HepG2 (cell line): ENCODE data around the gene ERCC4. TPM values are rescaled to one million over a fixed set of nuclear protein-coding genes. Genes with fewer than 3 reads are reported as not detected.
A peak's percentile ranks its signal among the peaks of the same experiment; 100 is the strongest.

ENCODE experiments used
- ATAC-seq: fragments of 200-7000 bp; cut with Tn5 transposase; 3 replicates; pipeline ENCODE4 v1.9.1; 2020; ENCODE audit warnings: mild to moderate bottlenecking, moderate library complexity
- BruUV-seq: library from RNA; stranded (reverse); fragments of 400-500 nt; replicated peaks from 2 replicates; lab custom pipeline; 2021; lab: Mats Ljungman, UMichigan
- CTCF ChIA-PET: fragments of 300-600 bp; formaldehyde crosslinking; extraction: SDS; loops from one replicate; lab custom pipeline; 2021; ENCODE audit warnings: low total read pairs, inconsistent platforms, low intra/inter-chr PET ratio; lab: Yijun Ruan, JAX
- POLR2A ChIA-PET: fragments of 350-600 bp; sonication (Branson Sonifier 250); formaldehyde crosslinking; loops from one replicate; lab custom pipeline; 2020; ENCODE audit warnings: antibody characterized with exemption, inconsistent platforms; lab: Yijun Ruan, JAX
- DNase-seq: peaks from one replicate; pipeline ENCODE4 v3.0.0-alpha.2; 2015; ENCODE audit warnings: low spot score
- FAIRE-seq: peaks from 3 replicates; lab custom pipeline; 2011; peaks lifted over from hg19 to GRCh38; lab: Jason Lieb, UNC
- H2AFZ ChIP-seq: one replicate; pipeline ENCODE4 v1.6.1; 2011; ENCODE audit warnings: low read length, inconsistent platforms
- H3K27ac ChIP-seq: fragments of 300-600 bp; 3 replicates; pipeline ENCODE4 v1.8.0; 2011; ENCODE audit warnings: mixed run types, mild to moderate bottlenecking, mixed read lengths, low read length, inconsistent platforms; ENCODE audit not compliant: insufficient read depth; ENCODE audit errors: extremely low read length
- H3K27me3 ChIP-seq, 2 experiments: fragments of 200-600 bp in 1 of 2; 2 replicates in 1 of 2; 3 replicates in 1 of 2; pipeline versions ENCODE4 v1.6.0 to v1.8.0; 2011; ENCODE audit warnings: low read length in 2 of 2, mild to moderate bottlenecking in 2 of 2, moderate library complexity in 2 of 2, inconsistent platforms in 1 of 2; ENCODE audit not compliant: insufficient read depth in 2 of 2, control insufficient read depth in 1 of 2
- H3K36me3 ChIP-seq, 2 experiments: fragments of 200-600 bp in 1 of 2; replicated peaks in 1 of 2; 2 replicates in 1 of 2; 3 replicates in 1 of 2; pipeline versions ENCODE4 v1.5.1 to v1.8.0; 2011; ENCODE audit warnings: low read length in 2 of 2, inconsistent platforms in 1 of 2; ENCODE audit not compliant: insufficient read depth in 2 of 2, control insufficient read depth in 1 of 2
- H3K4me1 ChIP-seq: 2 replicates; pipeline ENCODE4 v1.5.1; 2012; ENCODE audit warnings: low read length, inconsistent platforms; ENCODE audit not compliant: insufficient read depth
- H3K4me2 ChIP-seq: 2 replicates; pipeline ENCODE4 v1.6.0; 2011; ENCODE audit warnings: low read depth, low read length, inconsistent platforms
- H3K4me3 ChIP-seq, 3 experiments: fragments of 200-600 bp in 1 of 3; sonication (generic), shearing (Covaris generic) in 1 of 3; replicated peaks in 1 of 3; 2 replicates each; pipeline ENCODE4 v1.5.1; 2011 to 2016; ENCODE audit warnings: low read length in 3 of 3, inconsistent platforms in 2 of 3, low read depth in 2 of 3, mild to moderate bottlenecking in 2 of 3, control low read depth in 1 of 3, mixed read lengths in 1 of 3; ENCODE audit not compliant: insufficient read depth in 1 of 3
- H3K79me2 ChIP-seq: one replicate; pipeline ENCODE4 v1.6.1; 2011; ENCODE audit warnings: low read length, inconsistent platforms; ENCODE audit not compliant: insufficient read depth
- H3K9ac ChIP-seq: 2 replicates; pipeline ENCODE4 v1.6.0; 2011; ENCODE audit warnings: mild to moderate bottlenecking, low read depth, low read length, inconsistent platforms; ENCODE audit not compliant: insufficient read depth
- H3K9me3 ChIP-seq: 2 replicates; pipeline ENCODE4 v1.5.1; 2012; ENCODE audit warnings: mild to moderate bottlenecking, low read length
- H4K20me1 ChIP-seq: 2 replicates; pipeline ENCODE4 v1.6.0; 2011; ENCODE audit warnings: inconsistent platforms, mild to moderate bottlenecking, low read length, moderate library complexity; ENCODE audit not compliant: insufficient read depth
- ATF6 ChIP-seq: sonication (generic); formaldehyde crosslinking; conservative IDR thresholded peaks from 2 replicates; pipeline ENCODE4 v1.4.0; 2020; ENCODE audit warnings: missing genetic modification reagents
- CREB1 ChIP-seq, 2 experiments: fragments of 450-650 bp in 1 of 2; IDR thresholded peaks; 2 replicates each; pipeline ENCODE4 v1.6.1; 2016 to 2017; ENCODE audit warnings: control low read depth in 1 of 2, mild to moderate bottlenecking in 1 of 2, missing compliant biosample characterization in 1 of 2, missing genetic modification characterization in 1 of 2
- DRAP1 ChIP-seq: IDR thresholded peaks from 2 replicates; pipeline ENCODE4 v1.6.1; 2016; ENCODE audit warnings: missing genetic modification reagents, missing compliant biosample characterization
- EP300 ChIP-seq, 3 experiments: sonication (generic) in 1 of 3; formaldehyde crosslinking in 1 of 3; IDR thresholded peaks; 2 replicates each; pipeline versions ENCODE4 v1.5.1 to v1.6.1; 2011 to 2020; ENCODE audit warnings: low read depth in 2 of 3, low read length in 2 of 3, borderline replicate concordance in 1 of 3, improper control_type of control experiment in 1 of 3, mild to moderate bottlenecking in 1 of 3, missing genetic modification reagents in 1 of 3, moderate library complexity in 1 of 3
- HDAC1 ChIP-seq: sonication (generic); formaldehyde crosslinking; IDR thresholded peaks from 2 replicates; pipeline ENCODE4 v1.5.1; 2020; ENCODE audit warnings: mild to moderate bottlenecking, missing genetic modification reagents
- HDAC2 ChIP-seq: sonication (generic); formaldehyde crosslinking; IDR thresholded peaks from 2 replicates; pipeline ENCODE4 v1.4.0; 2020; ENCODE audit warnings: missing genetic modification reagents
- MNT ChIP-seq: fragments of 450-650 bp; IDR thresholded peaks from 2 replicates; pipeline ENCODE4 v1.6.1; 2016
- PHF21A ChIP-seq: sonication (generic); formaldehyde crosslinking; IDR thresholded peaks from 2 replicates; pipeline ENCODE4 v1.5.0; 2020; ENCODE audit warnings: mild to moderate bottlenecking, missing genetic modification reagents
- SNAPC5 ChIP-seq: sonication (generic); formaldehyde crosslinking; IDR thresholded peaks from 2 replicates; pipeline ENCODE4 v1.8.1; 2023; ENCODE audit warnings: mild to moderate bottlenecking, missing genetic modification reagents, borderline replicate concordance
- TBX3 ChIP-seq: fragments of 450-650 bp; IDR thresholded peaks from 2 replicates; pipeline ENCODE4 v1.6.1; 2017; ENCODE audit warnings: antibody characterized with exemption, mild to moderate bottlenecking, inconsistent platforms, borderline replicate concordance
- ZNF33A ChIP-seq: sonication (generic); formaldehyde crosslinking; IDR thresholded peaks from 2 replicates; pipeline ENCODE4 v1.5.1; 2020; ENCODE audit warnings: missing genetic modification reagents, mild to moderate bottlenecking, moderate library complexity, borderline replicate concordance
- ZNF414 ChIP-seq: sonication (generic); formaldehyde crosslinking; IDR thresholded peaks from 2 replicates; pipeline ENCODE4 v1.5.0; 2020; ENCODE audit warnings: missing genetic modification reagents
- ZNF503 ChIP-seq: sonication (generic); formaldehyde crosslinking; IDR thresholded peaks from 2 replicates; pipeline ENCODE4 v1.4.0; 2020; ENCODE audit warnings: missing genetic modification reagents
- ZNF557 ChIP-seq: sonication (generic); formaldehyde crosslinking; IDR thresholded peaks from 2 replicates; pipeline ENCODE4 v1.4.0; 2020; ENCODE audit warnings: missing genetic modification reagents
- ZNF670 ChIP-seq: sonication (generic); formaldehyde crosslinking; IDR thresholded peaks from 2 replicates; pipeline ENCODE4 v1.8.0; 2022; ENCODE audit warnings: mild to moderate bottlenecking, missing genetic modification reagents, borderline replicate concordance
- ZNF841 ChIP-seq: sonication (generic); formaldehyde crosslinking; IDR thresholded peaks from 2 replicates; pipeline ENCODE4 v1.8.1; 2023; ENCODE audit warnings: missing genetic modification reagents, borderline replicate concordance
- WGBS: methylation state at CpG from one replicate; pipeline ENCODE4 v1.1.6; 2017; ENCODE audit warnings: low lambda C conversion rate; 5-methylcytosine and 5-hydroxymethylcytosine counted together
- in situ Hi-C: cut with HindIII; loops from 2 replicates; pipeline ENCODE4 v1.10.0; 2017; ENCODE audit warnings: low pct_unique_long_range_greater_than_20kb; ENCODE audit not compliant: extremely low pct_ligation_motif_present
- intact Hi-C: fragments of 100-400 bp; cut with micrococcal nuclease; formaldehyde crosslinking; loops from one replicate; pipeline ENCODE4 v1.10.0; 2022; ENCODE audit not compliant: unreplicated experiment
- polyA plus RNA-seq, 8 experiments: library from polyadenylated mRNA; depleted of rRNA in 3 of 8; stranded (reverse) in 7 of 8; unstranded in 1 of 8; fragments of >200 nt; fragmentation: Illumina TruSeq in 4 of 8; extraction: Trizol in 4 of 8; gene quantifications; 2 replicates each; pipeline versions ENCODE4 v1.2.1 to v1.2.3, GENCODE V29; 2011 to 2016; ENCODE audit warnings: low read depth in 4 of 8, missing spikeins in 1 of 8, mixed read lengths in 1 of 8; ENCODE audit not compliant: insufficient read depth in 1 of 8
- total RNA-seq, 5 experiments: library from RNA; depleted of rRNA; stranded (reverse); fragments of >200 nt; fragmentation: Illumina TruSeq; extraction: Trizol; gene quantifications; 2 replicates each; pipeline ENCODE4 v1.2.3, GENCODE V29; 2016; ENCODE audit warnings: low read depth in 1 of 5

ERCC4 gene
- total and polyA plus RNA-seq, 2 of the 13 experiments (the other 11 are each of a cell fraction or from before 2014, with no cell fraction given) = 5.4 to 15.2 TPM

GRCh38 chr16:13956635-13957196 lies 36.8 kb downstream of the ERCC4 start:
- 38% methylated on average over 14 of the region's 14 CpGs for WGBS
- H3K27me3 ChIP-seq = no peaks in the 10 kb centered on the region; a peak in 1 of 5 replicates
- peaks cover 45% of the 10 kb centered on the region for H3K4me1 ChIP-seq
- H3K79me2 ChIP-seq = no peaks in the 10 kb centered on the region
- ATAC-seq (no peak), FAIRE-seq (no peak), DNase-seq (no peak)
- in situ Hi-C loops = no loop called here
- no peak overlapping the region for H3K27ac ChIP-seq
- H4K20me1 ChIP-seq = no peaks in the 10 kb centered on the region
- peak overlapping the region; percentile 95 for H3K4me2 ChIP-seq
- BruUV-seq = no TSS peak
- H3K9me3 ChIP-seq = no peaks in the 10 kb centered on the region
- H3K4me3 ChIP-seq = peak overlapping the region; percentile 36 to 67 (median 38)
- H2AFZ ChIP-seq = peak overlapping the region; percentile 87
- intact Hi-C loops = no loop called here
- peak overlapping the region; percentile 33 for H3K9ac ChIP-seq
- ChIA-PET CTCF (no interaction called here), POLR2A (interaction anchor here (1.0 kb wide), 1 partner anchor 60 kb away, joined by 4 read pairs; no protein-coding TSS in a partner anchor)
- no peaks in the 10 kb centered on the region for H3K36me3 ChIP-seq
- TF ChIP-seq HDAC2 (CRISPR knock-in tag) (no peak), DRAP1 (CRISPR knock-in tag) (no peak), TBX3 (no peak), ZNF670 (0 out of 2 replicates have a peak, but pooled peaks have one; percentile 43), EP300 (IDR thresholded peaks at IDR 0.05; ENCODE audit: low read depth in 2 of 2, low read length in 2 of 2) (no peak), EP300 (CRISPR knock-in tag; IDR thresholded peaks at IDR 0.05; ENCODE audit: borderline replicate concordance) (no peak), ZNF557 (CRISPR knock-in tag) (no peak), PHF21A (no peak), ZNF841 (no peak), HDAC1 (CRISPR knock-in tag) (peak; percentile 22; the same call in 1 of the 2 replicates), ZNF414 (CRISPR knock-in tag) (no peak), ATF6 (CRISPR knock-in tag) (no peak), SNAPC5 (CRISPR knock-in tag) (0 out of 2 replicates have a peak, but pooled peaks have one; percentile 21), ZNF503 (CRISPR knock-in tag) (peak; percentile 3; the same call in 1 of the 2 replicates), CREB1 (IDR thresholded peaks at IDR 0.05) (no peak), CREB1 (CRISPR knock-in tag; IDR thresholded peaks at IDR 0.05) (no peak), ZNF33A (peak; percentile 77; the same call in 1 of the 2 replicates), MNT (no peak)
